ENCODE measurements around the gene CCDC117. TPM values are rescaled to one million over a fixed set of nuclear protein-coding genes. Genes with fewer than 3 reads are reported as not detected.

CCDC117 gene
- total and polyA plus RNA-seq, 7 donors, result 9.6 to 33.2 (median 23.9) TPM

GRCh38 chr22:28830441-28830840 is 57.9 kb downstream of the CCDC117 start:
- peaks cover 0 to 7% (median 0%) of the 10 kb centered on the region in 4 donors for H3K36me3 ChIP-seq
- no peaks in the 10 kb centered on the region for H3K27me3 ChIP-seq
- H3K27ac ChIP-seq, result no peak overlapping the region
- intact Hi-C loops (cut with DNase I), result no loop called here
- DNase-seq, result no peak
- 90 to 93% methylated on average over 3 of the region's 3 CpGs for WGBS, 2 donors
- H3K4me3 ChIP-seq, result no peak overlapping the region
- no peak for TF ChIP-seq POLR2AphosphoS5 (IDR thresholded peaks at IDR 0.05)
- no peak for TF ChIP-seq CTCF (IDR thresholded peaks at IDR 0.05)
- no peak for TF ChIP-seq POLR2A (IDR thresholded peaks at IDR 0.05)
- no peak for TF ChIP-seq EP300 (IDR thresholded peaks at IDR 0.05)
- peaks cover 0 to 12% (median 4%) of the 10 kb centered on the region in 4 donors for H3K4me1 ChIP-seq
- H3K9me3 ChIP-seq, result no peaks in the 10 kb centered on the region

GRCh38 chr22:28831140-28832072 is 58.9 kb downstream of the CCDC117 start:
- no peak for DNase-seq
- WGBS, 2 donors, result 81 to 89% methylated on average over 7 of the region's 7 CpGs
- H3K27me3 ChIP-seq, result no peaks in the 10 kb centered on the region
- intact Hi-C loops (cut with DNase I), result no loop called here
- TF ChIP-seq POLR2AphosphoS5 (IDR thresholded peaks at IDR 0.05) (no peak), CTCF (IDR thresholded peaks at IDR 0.05) (no peak), POLR2A (IDR thresholded peaks at IDR 0.05) (no peak), EP300 (IDR thresholded peaks at IDR 0.05) (no peak)
- no peak overlapping the region for H3K27ac ChIP-seq
- no peaks in the 10 kb centered on the region for H3K9me3 ChIP-seq
- peaks cover 0 to 12% (median 4%) of the 10 kb centered on the region in 4 donors for H3K4me1 ChIP-seq
- H3K4me3 ChIP-seq, result no peak overlapping the region
- H3K36me3 ChIP-seq, result peaks cover 0 to 7% (median 0%) of the 10 kb centered on the region in 4 donors

GRCh38 chr22:28832731-28833130 is 60.2 kb downstream of the CCDC117 start:
- no peak overlapping the region for H3K27ac ChIP-seq
- DNase-seq, result no peak
- H3K9me3 ChIP-seq, result no peaks in the 10 kb centered on the region
- H3K36me3 ChIP-seq, result peaks cover 0 to 7% (median 0%) of the 10 kb centered on the region in 4 donors
- WGBS, 2 donors, result 95 to 100% methylated on average over 1 of the region's 1 CpG
- TF ChIP-seq CTCF (IDR thresholded peaks at IDR 0.05), result no peak
- TF ChIP-seq POLR2AphosphoS5 (IDR thresholded peaks at IDR 0.05), result no peak
- no peak for TF ChIP-seq EP300 (IDR thresholded peaks at IDR 0.05)
- no peak for TF ChIP-seq POLR2A (IDR thresholded peaks at IDR 0.05)
- peaks cover 0 to 12% (median 4%) of the 10 kb centered on the region in 4 donors for H3K4me1 ChIP-seq
- no peak overlapping the region for H3K4me3 ChIP-seq
- H3K27me3 ChIP-seq, result no peaks in the 10 kb centered on the region
- intact Hi-C loops (cut with DNase I), result no loop called here

GRCh38 chr22:28833276-28833923 is 60.9 kb downstream of the CCDC117 start:
- Histone ChIP-seq H3K4me1 (peaks cover 0 to 12% (median 4%) of the 10 kb centered on the region in 4 donors), H3K27me3 (no peaks in the 10 kb centered on the region), H3K36me3 (peaks cover 0 to 7% (median 0%) of the 10 kb centered on the region in 4 donors), H3K4me3 (no peak overlapping the region), H3K27ac (no peak overlapping the region), H3K9me3 (no peaks in the 10 kb centered on the region)
- WGBS, 2 donors, result 87 to 91% methylated on average over 3 of the region's 3 CpGs
- TF ChIP-seq EP300 (IDR thresholded peaks at IDR 0.05), result no peak
- no peak for TF ChIP-seq CTCF (IDR thresholded peaks at IDR 0.05)
- TF ChIP-seq POLR2A (IDR thresholded peaks at IDR 0.05), result no peak
- TF ChIP-seq POLR2AphosphoS5 (IDR thresholded peaks at IDR 0.05), result no peak
- DNase-seq, result no peak
- intact Hi-C loops (cut with DNase I), result no loop called here
